Fibroblast of mammary gland (primary cell): ENCODE measurements around the gene COQ8B.

Experiments
- DNase-seq: peaks from one replicate; pipeline ENCODE4 v3.0.0-alpha.2; 2010; ENCODE audit warnings: low read depth
- H3K4me3 ChIP-seq: 2 replicates; pipeline ENCODE4 v1.5.1; 2011; ENCODE audit warnings: low read depth, mild to moderate bottlenecking, low read length, moderate library complexity; ENCODE audit not compliant: control insufficient read depth
- CTCF ChIP-seq: conservative IDR thresholded peaks from 2 replicates; pipeline ENCODE4 v1.5.1; 2011; ENCODE audit warnings: low read depth, low read length, inconsistent platforms; ENCODE audit not compliant: control insufficient read depth, insufficient read depth

Gene COQ8B

GRCh38 chr19:40700083-40700482 is 16.6 kb downstream of the COQ8B start:
- no peak for TF ChIP-seq CTCF
- no peak overlapping the region for H3K4me3 ChIP-seq
- no peak for DNase-seq

- DNase-seq: no peak
- no peak for TF ChIP-seq CTCF
- no peak overlapping the region for H3K4me3 ChIP-seq
Observed at GRCh38 chr19:40697007-40697406, 19.7 kb downstream of the COQ8B start.

- TF ChIP-seq CTCF: no peak
- no peak for DNase-seq
- H3K4me3 ChIP-seq: no peak overlapping the region
Observed at GRCh38 chr19:40695881-40696280, 20.8 kb downstream of the COQ8B start.

DNA sequence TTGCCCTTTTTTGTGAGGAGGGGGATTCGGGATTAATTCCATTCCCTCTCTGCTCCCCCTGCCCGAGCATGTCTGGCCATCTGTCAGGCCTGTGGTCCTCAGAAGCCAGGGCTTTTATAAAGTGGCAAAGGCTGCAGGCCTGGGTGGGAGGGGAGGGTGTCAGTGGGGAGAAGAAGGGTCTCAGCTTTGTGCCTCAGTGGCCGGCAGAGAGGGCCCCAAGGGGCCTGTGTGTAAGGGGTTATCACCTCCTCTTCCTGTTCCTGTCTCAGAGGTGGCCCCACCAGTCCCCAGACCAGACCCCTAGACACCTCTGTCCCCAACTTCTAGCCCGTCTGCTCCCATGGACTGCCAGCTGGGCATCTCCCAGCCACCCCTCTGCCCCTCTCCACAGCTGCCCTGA is 22.8 kb downstream of the COQ8B start:
- H3K4me3 ChIP-seq: no peak overlapping the region
- DNase-seq: no peak
- no peak for TF ChIP-seq CTCF

- no peak overlapping the region for H3K4me3 ChIP-seq
- no peak for DNase-seq
- TF ChIP-seq CTCF: no peak
Observed at GRCh38 chr19:40693150-40693788, 23.4 kb downstream of the COQ8B start.

- no peak overlapping the region for H3K4me3 ChIP-seq
- no peak for TF ChIP-seq CTCF
- DNase-seq: no peak
Observed at GRCh38 chr19:40692212-40692551, 24.5 kb downstream of the COQ8B start.

GRCh38 chr19:40691421-40692211 is 25.1 kb downstream of the COQ8B start:
- no peak for TF ChIP-seq CTCF
- no peak overlapping the region for H3K4me3 ChIP-seq
- DNase-seq: peak; percentile 36
